Tibial nerve (tissue), 3 donors: ENCODE measurements around the gene NDUFB2.

Experiments
- EP300 ChIP-seq, 2 donors: sonication (generic); formaldehyde crosslinking; IDR thresholded peaks; one replicate each; pipeline ENCODE4 v1.6.1; 2017; ENCODE audit warnings: antibody characterized with exemption in 2 of 2, mild to moderate bottlenecking in 1 of 2
- POLR2A ChIP-seq, 2 donors: fragments of 450-650 bp; IDR thresholded peaks; one replicate each; pipeline ENCODE4 v1.6.1; 2017; ENCODE audit warnings: antibody characterized with exemption in 2 of 2, mild to moderate bottlenecking in 2 of 2, moderate library complexity in 2 of 2

GRCh38 chr7:140704205-140704604 lies 7.7 kb downstream of the NDUFB2 start:
- TF ChIP-seq POLR2A (IDR thresholded peaks at IDR 0.05) (no peak), EP300 (IDR thresholded peaks at IDR 0.05) (no peak)
